ENCODE data around the gene EFS.

DNA sequence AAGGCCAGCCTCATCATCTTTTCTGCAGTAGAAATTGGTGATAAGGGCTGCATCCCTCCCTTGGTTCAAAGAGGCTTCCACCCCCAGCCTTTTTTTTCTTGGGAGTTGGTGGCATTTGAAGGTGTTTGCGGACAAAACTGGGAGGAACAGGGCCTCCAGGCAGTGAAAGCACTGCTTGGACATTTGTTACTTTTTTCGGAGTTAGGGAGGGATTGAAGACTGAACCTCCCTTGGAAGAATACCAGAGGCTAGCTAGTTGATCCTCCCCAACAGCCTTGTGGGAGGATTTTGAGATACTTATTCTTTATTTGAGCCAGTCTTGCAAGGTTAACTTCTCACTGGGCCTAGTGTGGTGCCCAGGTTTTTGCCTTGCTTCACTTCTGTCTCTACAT lies 40.5 kb downstream of the EFS start:
- TF ChIP-seq YY1 (tag by site-specific recombination; IDR thresholded peaks at IDR 0.05) (no peak), REST (tag by site-specific recombination; IDR thresholded peaks at IDR 0.05) (no peak), ZNF843 (tag by site-specific recombination; IDR thresholded peaks at IDR 0.05) (no peak), ZNF211 (tag by site-specific recombination; IDR thresholded peaks at IDR 0.05; ENCODE audit: low read depth) (no peak), ZNF202 (tag by site-specific recombination; IDR thresholded peaks at IDR 0.05; ENCODE audit: borderline replicate concordance) (no peak), ZNF513 (tag by site-specific recombination; IDR thresholded peaks at IDR 0.05) (no peak), ZBTB20 (tag by site-specific recombination; IDR thresholded peaks at IDR 0.05) (no peak)
- TF ChIP-seq, protein P1, sequence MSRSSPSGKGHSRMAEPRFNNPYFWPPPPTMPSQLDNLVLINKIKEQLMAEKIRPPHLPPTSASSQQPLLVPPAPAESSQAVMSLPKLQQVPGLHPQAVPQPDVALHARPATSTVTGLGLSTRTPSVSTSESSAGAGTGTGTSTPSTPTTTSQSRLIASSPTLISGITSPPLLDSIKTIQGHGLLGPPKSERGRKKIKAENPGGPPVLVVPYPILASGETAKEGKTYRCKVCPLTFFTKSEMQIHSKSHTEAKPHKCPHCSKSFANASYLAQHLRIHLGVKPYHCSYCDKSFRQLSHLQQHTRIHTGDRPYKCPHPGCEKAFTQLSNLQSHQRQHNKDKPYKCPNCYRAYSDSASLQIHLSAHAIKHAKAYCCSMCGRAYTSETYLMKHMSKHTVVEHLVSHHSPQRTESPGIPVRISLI (tag by site-specific recombination; IDR thresholded peaks at IDR 0.05), result no peak
